ENCODE data around the gene IL16.
"Not testable (repeated sequence)": the region's sequence is repeated elsewhere in the genome, so short reads cannot be mapped to it uniquely, and the experiment has no call there.

IL16 gene

DNA sequence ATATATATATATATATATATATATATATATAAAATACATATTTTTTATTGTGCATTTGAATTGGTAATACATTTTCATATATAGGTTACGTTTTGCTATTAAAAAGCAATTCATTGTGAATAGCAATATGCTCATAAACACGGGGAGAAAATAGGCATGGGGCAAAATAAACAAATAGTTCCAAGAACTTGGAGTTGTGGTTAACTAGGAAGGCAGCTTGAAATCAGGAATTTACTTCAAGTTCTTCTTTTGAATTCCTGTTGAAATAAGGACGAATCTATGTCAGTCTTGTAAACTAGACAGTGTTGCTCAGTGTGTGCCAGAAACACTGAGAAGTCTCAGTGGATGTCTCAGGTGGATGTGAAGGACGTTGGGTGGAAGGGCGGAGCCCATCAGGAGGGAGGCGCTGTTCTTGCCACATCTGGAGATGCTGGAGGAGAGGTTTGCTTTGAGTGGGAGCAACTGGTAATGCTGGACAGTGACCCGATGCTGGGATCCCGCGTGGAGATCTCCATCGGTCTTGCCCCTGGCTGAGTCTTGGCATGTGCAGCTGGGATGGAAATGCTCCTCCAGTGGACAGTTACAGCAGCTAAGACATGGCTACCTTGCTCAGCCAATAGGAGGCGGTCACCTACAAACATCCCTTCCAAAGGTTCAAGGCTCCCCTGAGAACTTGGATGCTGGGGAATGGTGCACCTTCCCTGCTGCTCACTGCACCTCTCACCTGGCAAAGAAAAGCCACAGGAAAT is 2.5 kb downstream of the IL16 start:
- no peak for DNase-seq (ENCODE audit: low read depth in 2 of 3, low spot score in 2 of 3)

GRCh38 chr15:81206018-81206417 is 9.3 kb downstream of the IL16 start:
- DNase-seq (ENCODE audit: low read depth in 2 of 3, low spot score in 2 of 3): no peak

- DNase-seq (ENCODE audit: low read depth in 2 of 3, low spot score in 2 of 3): not testable (repeated sequence)
Observed at GRCh38 chr15:81207987-81208386, 11.3 kb downstream of the IL16 start.

GRCh38 chr15:81209635-81210034 is 13.0 kb downstream of the IL16 start:
- no peak for DNase-seq (ENCODE audit: low read depth in 2 of 3, low spot score in 2 of 3)

GRCh38 chr15:81211376-81211775 is 14.7 kb downstream of the IL16 start:
- DNase-seq (ENCODE audit: low read depth in 2 of 3, low spot score in 2 of 3): no peak

DNA sequence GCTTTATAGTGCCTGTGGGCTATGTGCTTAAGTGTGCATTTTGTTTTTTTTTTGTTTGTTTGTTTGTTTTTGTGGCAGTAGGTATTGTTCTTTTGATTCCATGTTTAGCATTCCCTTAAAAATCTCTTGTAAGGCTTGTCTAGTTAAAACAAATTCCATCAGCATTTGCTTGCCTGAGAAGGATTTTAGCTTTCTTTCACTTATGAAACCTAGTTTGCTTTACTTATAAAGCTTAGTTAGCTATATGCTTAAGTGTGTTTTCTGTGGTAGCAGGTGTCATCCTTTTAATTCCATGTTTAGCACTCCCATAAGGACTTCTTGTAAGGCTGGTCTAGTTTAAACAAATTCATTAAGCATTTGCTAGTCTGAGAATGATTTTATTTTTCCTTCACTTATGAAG is 17.3 kb downstream of the IL16 start:
- DNase-seq (ENCODE audit: low read depth in 2 of 3, low spot score in 2 of 3): no peak

DNA sequence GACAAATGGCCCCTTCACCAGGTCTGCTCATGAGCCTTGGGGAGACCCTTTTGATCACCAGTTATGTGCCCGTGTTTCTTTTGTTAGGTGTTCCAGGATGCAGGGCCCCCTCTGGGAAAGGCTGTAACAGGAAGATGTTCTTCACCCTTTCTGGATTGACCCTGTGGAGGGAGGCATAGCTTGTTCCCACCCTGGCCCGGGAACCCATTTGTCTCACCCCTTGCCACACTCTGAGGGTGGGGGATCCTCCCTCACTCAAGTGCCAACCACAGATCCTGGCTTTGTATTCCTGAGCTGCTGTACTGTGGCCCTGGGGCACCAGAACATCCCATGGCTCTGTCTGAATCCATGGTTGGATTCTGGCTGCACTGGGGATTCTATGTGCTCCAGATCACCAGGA is 18.9 kb downstream of the IL16 start:
- DNase-seq (ENCODE audit: low read depth in 2 of 3, low spot score in 2 of 3): no peak

- no peak for DNase-seq (ENCODE audit: low read depth in 2 of 3, low spot score in 2 of 3)
Observed at GRCh38 chr15:81215983-81216382, 19.3 kb downstream of the IL16 start.

- DNase-seq (ENCODE audit: low read depth in 2 of 3, low spot score in 2 of 3): no peak
Observed at GRCh38 chr15:81216422-81216821, 19.7 kb downstream of the IL16 start.

GRCh38 chr15:81221449-81221848 is 24.8 kb downstream of the IL16 start:
- no peak for DNase-seq (ENCODE audit: low read depth in 2 of 3, low spot score in 2 of 3)

DNA sequence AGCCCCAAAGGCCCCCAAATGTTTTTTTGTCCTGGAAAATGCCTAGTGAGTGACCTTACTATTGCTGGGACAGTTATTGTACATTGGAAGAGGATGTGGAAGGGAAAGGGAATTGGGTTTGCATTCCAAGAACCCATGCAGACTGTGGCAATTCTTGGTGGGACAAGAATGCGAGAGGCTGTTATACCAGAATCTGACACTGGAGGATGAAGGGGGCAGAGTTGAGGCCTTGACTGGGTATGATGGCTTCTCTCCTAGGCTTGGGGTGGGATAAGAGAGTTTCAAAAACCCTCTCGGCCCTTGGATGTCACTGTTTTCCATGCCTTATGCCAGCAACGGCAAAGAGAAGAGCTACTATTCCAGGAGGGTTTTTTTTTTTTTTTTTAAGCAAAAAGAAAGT is 25.3 kb downstream of the IL16 start:
- no peak for DNase-seq (ENCODE audit: low read depth in 2 of 3, low spot score in 2 of 3)

DNA sequence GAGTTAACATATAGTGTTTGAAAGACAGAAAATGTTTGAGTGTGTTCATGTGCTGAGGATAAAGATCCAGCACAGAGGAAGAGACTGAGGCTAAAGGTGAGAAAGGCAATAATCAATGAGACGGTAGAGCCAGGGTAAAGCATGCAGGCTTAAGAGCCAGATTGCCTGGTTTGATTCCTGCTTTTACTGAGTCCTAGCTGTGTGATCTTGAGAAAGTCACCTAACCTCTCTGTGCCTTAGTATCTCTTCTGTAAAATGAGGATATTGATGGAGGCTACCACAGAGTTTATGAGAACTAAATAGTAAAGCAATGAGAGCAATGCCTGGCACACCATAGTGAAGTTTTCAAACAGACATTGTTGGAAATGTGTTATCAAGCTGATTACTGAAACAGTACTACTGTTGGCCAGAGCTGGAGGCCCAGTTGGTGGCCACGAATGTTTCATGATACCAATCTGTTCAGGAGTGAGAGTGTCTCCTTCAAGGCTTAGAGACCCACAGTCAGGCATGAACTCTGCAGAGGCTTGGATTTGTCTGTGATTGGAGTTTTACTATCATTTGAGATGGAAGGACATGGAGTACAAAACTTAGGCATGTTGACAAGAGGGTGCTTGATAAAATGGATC is 26.8 kb downstream of the IL16 start:
- no peak for DNase-seq (ENCODE audit: low read depth in 2 of 3, low spot score in 2 of 3)

DNA sequence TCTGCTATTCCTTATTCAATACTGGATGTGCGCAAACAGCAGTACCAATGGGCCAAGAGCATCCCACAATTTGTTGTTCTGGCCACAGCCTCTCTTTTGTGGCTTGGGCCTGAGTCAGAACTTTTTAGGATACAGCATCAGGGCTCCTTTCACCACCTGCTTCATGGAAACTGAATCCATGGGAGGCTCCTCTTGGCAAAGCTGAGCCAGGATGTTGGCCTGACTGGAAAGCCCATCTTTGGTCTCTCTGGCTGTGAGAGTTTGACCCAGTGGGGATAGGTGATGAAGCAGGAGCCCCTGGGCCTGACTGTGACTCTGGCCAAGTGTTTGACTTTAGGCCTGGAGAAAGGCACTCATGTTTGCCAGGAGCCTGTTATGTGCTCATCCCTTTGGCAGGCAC is 27.6 kb downstream of the IL16 start:
- no peak for DNase-seq (ENCODE audit: low read depth in 2 of 3, low spot score in 2 of 3)

DNA sequence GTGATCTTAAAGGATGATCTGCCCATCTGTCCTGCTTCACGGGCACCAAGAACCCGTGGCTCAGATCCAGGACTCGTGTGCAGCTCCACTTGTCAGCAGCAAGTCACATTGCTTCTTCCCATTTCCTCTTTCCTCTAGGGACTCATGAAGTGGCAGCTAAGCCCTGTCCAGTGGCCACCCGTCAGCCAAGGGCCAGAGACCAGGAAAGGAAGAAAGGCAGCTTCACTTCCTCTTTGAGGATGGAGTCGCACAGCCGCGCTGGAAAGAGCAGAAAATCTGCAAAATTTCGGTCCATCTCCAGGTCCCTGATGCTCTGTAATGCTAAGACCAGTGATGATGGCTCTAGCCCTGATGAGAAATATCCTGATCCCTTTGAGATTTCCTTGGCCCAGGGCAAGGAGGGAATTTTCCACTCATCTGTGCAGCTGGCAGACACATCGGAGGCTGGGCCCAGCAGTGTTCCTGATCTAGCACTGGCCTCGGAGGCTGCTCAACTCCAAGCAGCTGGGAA is 28.5 kb downstream of the IL16 start:
- no peak for DNase-seq (ENCODE audit: low read depth in 2 of 3, low spot score in 2 of 3)

GRCh38 chr15:81227716-81228115 is 31.0 kb downstream of the IL16 start:
- DNase-seq (ENCODE audit: low read depth in 2 of 3, low spot score in 2 of 3): no peak

- DNase-seq (ENCODE audit: low read depth in 2 of 3, low spot score in 2 of 3): no peak
Observed at GRCh38 chr15:81229586-81229985, 32.9 kb downstream of the IL16 start.

- DNase-seq (ENCODE audit: low read depth in 2 of 3, low spot score in 2 of 3): no peak
Observed at GRCh38 chr15:81235276-81236123, 38.8 kb downstream of the IL16 start.

DNA sequence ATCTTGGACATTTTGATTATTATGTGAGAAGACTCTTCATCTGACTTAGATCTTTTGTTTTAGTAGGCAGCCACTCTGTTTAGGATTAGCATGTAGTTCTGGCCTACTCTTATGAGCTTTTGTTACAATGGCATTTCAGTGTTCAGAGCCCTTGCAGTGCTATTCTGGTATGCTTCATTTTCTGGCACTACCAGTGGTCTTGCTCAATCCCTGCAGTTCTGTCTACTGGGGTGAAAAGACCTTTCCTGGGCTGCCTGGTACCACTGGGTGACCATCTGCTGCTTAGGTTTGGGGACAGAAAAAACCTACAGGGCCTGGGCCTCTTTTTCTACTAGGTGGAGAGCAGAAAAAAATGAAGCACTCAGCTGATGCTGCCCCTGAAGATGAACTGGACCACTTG is 42.5 kb downstream of the IL16 start:
- DNase-seq (ENCODE audit: low read depth in 2 of 3, low spot score in 2 of 3): no peak

DNA sequence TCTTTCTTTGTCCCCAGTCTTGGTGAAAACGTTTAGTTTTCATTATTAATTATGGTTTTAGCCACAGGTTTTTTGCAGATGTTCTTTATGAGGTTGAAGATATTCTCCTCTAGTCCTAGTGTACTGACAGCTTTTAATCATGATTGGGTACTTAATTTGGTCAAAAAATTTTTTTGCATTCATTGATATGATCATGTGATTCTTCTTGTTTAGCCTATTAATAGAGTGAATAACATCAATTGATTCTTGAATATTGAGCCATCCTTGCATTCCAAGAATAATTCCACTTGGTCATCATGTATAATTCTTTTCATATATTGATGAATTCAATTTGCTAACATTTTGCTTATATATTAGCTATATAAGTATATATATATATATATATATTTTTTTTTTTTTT is 46.1 kb downstream of the IL16 start:
- DNase-seq (ENCODE audit: low read depth in 2 of 3, low spot score in 2 of 3): no peak

DNA sequence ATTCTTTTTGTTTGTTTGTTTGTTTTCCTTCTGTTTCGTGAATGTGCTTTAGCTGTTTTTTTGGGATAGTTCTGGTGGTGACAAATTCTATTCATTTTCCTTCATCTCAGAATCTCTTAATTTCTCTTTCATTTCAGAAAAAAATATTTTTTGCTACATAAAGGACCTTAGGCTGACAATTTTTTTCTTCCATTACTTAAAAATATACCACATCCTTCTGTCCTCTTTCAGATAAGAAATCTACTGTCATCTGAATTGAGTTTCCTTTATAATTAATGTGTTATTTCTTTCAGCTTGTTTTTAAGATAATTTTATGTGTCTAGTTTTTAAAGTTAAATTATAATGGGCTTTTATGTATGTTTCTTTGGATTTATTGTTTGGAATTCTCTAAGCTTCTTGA is 47.6 kb downstream of the IL16 start:
- DNase-seq (ENCODE audit: low read depth in 2 of 3, low spot score in 2 of 3): no peak

DNA sequence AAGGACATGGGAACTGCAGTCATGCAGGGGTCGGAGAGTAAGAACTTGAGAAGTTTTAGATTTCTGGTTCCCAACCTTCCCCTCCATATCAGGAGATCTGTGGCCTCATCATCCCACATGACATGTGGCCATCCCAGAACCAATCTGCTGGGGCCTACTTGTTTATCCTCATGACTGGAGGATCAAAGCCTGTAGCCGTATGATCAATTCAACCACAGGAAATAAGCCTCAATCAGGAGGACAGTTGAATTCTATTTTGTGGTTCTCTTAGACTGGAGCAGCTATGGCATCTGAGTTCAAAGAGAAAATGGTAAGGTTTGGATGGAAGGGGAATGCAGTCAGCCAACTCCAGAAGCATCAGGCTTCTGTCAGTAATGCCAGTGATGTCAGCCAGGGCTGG is 57.2 kb downstream of the IL16 start:
- DNase-seq (ENCODE audit: low read depth in 2 of 3, low spot score in 2 of 3): no peak

All from activated CD8-positive, alpha-beta memory T cell treated with anti-CD3 and anti-CD28 coated beads for 48 hours (primary cell).